Fibroblast of skin of scalp (primary cell): ENCODE data around the gene TUSC2. TPM values are rescaled to one million over a fixed set of nuclear protein-coding genes. Genes with fewer than 3 reads are reported as not detected.

Source experiments
- DNase-seq: peaks from one replicate; pipeline ENCODE4 v3.0.0-alpha.2; 2013
- polyA plus RNA-seq, 2 experiments: library from polyadenylated mRNA; unstranded; fragments of 120-200 nt; gene quantifications; one replicate each; pipeline ENCODE4 v1.2.1, GENCODE V29; 2013; ENCODE audit not compliant: insufficient read length in 2 of 2

TUSC2 gene, protein sequence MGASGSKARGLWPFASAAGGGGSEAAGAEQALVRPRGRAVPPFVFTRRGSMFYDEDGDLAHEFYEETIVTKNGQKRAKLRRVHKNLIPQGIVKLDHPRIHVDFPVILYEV
- polyA plus RNA-seq (2013, experiment 1 of 2; ENCODE audit: insufficient read length) = 15.3 TPM
- 16.8 TPM for polyA plus RNA-seq (2013, experiment 2 of 2; ENCODE audit: insufficient read length)

- DNase-seq = peak; percentile 95
These were observed at the start of gene TUSC2 for GRCh38 chr3:50327943-50328691. TSS of gene TUSC2 (minus strand) at chr3:50328223. CDS start at chr3:50328099, 124 bp downstream.

DNA sequence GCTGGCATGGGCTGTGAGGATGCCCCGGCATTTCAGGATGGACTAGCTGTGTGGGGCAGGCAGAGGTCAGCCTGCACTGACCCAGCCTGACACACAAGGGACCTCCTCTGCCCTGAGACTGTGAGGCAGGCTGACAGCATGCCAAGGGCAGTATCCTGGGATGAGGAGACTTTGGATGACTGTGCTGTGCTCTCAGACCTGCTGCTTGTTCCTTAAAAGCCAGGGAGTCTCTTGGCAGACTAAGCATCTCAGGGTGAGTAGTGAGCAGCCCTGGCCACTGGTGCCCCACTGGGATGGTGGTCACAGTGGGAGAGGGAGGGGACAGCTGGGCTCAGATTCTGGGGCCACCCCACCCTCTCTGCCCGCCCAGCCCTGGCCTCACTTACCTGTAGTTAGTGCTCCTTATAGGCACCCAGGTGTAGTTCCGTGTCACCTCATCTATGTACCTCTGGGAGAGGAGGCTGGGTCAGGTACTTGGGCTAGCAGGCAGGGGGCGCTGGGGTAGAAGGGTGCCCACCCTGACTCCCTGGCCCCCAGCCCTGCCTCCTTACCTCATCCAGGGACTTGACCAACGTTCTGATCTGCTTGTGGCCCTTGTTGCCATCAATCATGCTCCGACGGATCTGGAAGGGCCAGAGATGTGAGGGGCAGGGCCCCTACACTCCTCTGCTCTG is 47.4 kb upstream of the TUSC2 start:
- DNase-seq = no peak

GRCh38 chr3:50374363-50375257 is 46.6 kb upstream of the TUSC2 start:
- no peak for DNase-seq

DNA sequence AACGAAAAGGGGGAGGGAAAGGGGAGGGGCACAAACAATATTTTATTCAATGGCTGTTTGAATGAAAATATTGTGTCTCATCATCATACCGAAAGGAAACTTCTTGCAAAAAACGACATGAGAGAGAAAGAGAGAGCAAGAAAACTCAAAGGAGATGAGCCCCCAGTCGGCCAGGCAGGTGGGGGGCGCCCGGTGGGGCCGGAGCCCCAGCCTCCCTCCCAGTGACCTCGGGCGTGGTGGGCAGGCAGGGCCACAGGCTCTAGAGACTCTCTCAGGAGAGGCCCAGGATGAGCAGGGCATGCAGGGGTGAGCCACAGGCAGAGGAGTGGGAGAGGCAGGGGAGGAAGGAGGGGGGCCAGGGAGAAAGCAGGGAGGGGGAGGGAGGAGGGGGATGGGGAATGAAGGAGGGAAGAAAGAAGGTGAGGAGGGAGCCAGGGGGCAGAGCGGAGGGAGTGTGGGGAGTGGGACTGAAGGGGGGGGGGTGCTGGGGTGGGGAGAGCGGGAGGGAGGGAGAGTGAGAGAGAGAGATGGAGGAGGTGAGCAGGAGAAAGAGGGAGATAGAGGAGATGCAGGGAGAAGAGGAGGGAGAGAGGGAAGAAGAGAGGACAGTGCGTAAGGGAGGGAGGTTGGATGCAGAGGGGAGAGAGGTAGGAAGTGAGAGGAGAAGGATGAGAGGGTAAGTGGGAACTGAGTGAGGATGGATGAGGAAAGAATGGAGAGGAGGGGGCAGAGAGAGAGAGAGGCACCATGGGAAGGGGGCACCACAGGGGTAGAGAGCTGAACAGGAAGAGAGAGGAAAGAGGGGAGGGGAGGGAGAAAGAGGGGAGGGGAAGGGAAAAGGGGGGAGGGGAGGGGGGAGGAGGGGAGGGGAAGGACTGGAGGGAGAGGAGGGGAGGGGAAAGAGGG is 45.4 kb upstream of the TUSC2 start:
- no peak for DNase-seq

DNA sequence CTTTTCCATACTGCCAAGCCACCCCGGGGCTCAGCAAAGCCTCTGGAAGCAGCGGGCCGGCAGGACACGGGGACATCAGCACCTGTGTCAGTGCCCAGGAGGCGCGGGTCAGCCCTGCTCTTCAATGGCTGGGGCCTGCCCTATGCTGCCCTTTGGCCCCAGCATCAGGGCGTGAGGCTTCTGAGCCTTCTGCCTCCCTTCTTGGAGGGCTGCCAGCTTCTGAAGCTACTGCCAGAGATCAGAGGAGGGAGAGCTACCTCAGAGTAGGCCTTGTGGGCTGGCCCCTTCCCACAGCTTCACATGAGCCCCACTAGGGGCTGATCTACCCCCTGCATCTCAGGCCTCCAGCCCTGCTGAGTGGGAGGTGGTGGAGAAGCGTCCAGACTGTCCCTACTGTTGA is 44.3 kb upstream of the TUSC2 start:
- no peak for DNase-seq

DNA sequence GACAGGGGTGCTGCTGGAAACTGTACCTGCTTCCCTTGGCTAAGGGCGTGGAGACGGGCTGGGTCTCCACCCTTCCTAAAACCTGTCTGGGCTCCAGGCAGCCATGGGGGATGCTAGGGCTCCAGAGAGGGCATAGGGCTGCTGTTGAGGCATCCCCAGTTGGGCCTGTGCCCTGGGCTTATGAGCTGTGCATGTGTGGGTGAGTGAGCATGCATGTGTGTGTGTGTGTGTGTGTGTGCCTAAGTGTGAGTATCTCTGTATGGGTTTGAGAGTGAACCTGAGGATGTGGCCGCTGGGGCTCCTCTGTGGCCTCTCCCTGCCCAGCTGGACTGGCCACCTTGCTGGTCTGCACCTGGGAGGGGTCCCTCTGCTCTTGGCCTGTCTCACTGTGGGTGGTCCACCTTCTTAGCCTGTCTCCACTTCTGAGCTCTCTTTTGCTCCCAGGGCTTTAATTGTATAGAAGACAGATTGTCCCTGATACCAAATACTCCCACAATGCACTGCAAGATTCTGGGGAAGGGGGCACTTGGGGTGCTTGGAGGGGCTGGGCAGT is 43.2 kb upstream of the TUSC2 start:
- peak; percentile 12 for DNase-seq

DNA sequence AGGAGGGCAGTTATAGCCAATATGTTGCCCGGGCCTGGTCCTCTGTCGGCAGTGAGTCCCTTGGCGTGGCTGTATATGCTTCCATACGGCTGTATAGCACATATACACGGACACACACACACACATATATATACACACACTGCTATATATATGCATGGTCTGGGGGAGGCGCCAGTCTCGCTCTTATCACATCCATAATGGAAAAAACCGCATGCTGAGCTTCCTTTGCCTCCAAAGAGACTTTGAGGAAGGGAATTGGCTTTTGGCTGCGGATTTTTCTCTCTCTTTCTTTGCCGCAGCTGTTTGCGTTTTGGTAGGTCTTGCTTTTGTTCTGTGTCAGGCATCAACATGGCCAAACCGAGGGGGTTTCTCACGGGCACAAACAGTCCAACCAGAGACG is 42.6 kb upstream of the TUSC2 start:
- DNase-seq = peak; percentile 49

DNA sequence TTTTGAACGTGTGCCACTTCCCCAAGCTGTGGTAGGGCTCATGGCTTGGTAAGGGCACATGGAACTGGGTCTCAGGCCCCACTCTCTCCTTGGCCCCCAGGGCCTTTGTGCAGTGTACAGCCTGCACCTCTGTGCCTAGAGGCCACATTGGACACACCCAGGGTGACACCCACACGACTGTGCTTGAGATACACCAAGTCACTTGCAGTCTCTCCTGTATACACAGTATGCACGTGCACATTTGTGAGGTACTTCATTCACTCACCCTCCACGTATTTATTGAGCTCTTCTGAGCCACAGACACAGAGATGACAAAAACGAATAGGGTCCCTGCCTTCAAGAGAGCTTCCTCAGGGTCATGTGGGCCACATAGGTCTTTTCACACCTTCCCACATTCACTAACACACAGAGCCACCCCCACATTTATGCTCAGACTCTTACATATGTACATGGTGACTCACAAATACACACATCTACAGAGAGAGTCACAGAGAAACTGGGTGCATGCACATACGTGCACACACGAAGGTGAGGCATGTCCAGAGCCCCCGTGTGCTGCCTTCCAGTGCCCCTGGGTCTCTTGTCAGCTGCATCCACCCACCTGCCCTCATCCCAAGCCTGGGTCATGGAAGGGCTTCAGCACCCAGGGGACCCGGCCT is 41.1 kb upstream of the TUSC2 start:
- no peak for DNase-seq

- DNase-seq = no peak
These were observed 37.8 kb upstream of the TUSC2 start for GRCh38 chr3:50365842-50366220.

- peak; percentile 52 for DNase-seq
These were observed 37.2 kb upstream of the TUSC2 start for GRCh38 chr3:50365080-50365841.

DNA sequence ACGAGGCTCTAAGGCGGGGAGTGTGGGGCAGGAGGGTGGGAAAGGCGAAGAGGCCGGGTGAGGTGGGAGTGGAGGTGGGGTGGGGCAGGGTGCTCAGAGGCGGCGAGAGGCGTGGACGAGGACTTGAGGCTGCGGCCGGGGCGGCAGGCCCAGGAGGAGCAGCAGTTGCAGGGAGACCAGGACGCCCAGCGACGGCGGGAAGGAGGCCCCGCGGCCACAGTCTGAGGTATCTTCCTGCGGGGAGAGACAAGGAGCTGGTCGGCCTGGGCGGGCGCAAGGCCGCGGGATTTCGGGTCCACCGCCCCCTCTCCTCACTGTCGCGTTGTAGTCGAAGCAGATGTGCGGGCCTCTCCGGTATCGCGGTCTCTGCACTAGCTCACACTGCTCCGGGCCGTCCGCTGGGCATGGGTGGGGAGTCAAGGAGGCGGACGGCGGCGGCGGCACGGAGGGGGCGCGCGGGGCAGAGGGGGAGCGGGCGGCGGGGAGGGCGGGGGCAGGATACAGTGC is 36.6 kb upstream of the TUSC2 start:
- DNase-seq = peak; percentile 20

DNA sequence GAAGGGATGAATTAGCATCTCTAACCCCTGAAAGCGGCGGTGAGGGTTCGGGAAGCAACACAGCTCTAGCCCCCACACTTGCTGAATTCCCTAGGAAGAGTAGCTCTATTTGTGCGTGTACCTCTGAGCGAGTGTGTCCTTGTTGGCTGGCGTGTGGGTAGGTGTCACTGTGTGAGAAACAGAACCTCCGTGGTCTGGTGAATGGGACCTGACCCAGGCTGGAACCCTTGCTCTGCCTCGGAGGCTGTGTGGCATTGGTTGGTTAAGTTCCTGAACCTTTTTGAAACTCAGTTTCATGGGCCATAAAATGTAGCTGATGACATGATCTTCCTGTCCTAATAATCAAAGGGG is 31.7 kb upstream of the TUSC2 start:
- DNase-seq = no peak

DNA sequence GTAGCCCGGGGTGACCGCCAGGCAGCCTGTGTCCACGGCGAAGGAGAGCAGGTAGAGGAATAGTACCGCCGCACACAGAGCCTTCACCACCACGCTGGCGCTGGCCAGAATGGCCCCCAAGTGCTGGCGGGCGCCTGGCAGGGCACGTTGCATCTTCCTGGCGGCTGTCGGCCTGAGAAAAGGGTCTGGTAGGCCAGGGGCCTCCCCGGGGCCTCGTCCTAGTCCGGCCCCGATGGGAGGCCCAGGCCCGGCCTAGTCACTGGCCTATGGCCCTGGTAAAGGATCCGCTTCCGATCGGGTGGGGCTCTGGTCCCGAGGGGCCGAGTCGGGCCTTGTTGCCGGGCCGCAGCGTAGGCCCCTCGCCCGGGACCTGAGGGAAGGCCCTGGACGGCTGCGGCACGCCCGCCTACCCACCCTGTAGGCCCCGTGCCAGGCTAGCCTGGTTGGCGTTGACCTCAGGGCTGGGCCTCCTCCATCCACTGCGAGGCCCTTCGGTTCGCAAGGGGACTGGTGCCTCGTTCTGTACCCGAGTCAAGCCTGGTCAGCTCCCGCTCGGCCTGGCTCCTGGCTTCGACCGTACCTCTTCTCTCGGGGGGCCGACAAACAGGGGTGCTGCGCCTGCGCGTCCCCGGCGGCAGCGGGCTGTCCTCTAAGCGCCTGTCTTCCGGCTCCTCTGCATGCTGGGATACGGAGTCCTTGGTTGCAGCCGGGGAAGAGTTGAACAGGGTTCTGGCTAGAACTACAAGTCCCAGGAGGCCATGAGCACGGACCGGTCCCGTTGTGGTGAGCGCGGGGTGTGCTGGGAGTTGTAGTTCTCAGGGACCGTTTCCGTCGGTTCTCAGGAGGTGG is 31.1 kb upstream of the TUSC2 start, which contains the start of gene TMEM115:
Gene TMEM115 (minus strand): TSS at position 611 of the 849 bp plus-strand sequence. CDS start 458 bp downstream, at position 153.
- peak; percentile 99 for DNase-seq

GRCh38 chr3:50358355-50358910 is 30.4 kb upstream of the TUSC2 start:
- DNase-seq = no peak

DNA sequence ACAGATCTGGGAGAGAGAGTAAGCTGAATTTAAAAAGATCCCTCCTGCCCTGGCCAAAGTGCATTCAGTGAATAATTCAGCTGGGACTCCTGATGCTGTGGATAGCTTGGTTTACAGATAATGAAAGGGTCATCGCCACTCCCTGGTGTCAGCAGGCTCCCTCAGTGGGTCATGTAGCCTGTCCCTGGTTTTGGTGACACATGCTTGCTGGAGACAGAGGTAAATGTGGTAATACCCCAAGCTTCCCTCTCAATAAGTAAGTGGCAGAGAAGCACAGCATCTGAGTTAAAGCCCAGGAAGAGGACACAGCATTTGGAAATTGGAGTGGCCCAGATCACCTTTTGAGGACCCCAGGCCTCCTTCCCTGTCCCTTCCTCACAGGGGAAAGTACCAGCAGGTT is 29.5 kb upstream of the TUSC2 start:
- DNase-seq = no peak

- DNase-seq = no peak
These were observed 28.5 kb upstream of the TUSC2 start for GRCh38 chr3:50356553-50356952.

DNA sequence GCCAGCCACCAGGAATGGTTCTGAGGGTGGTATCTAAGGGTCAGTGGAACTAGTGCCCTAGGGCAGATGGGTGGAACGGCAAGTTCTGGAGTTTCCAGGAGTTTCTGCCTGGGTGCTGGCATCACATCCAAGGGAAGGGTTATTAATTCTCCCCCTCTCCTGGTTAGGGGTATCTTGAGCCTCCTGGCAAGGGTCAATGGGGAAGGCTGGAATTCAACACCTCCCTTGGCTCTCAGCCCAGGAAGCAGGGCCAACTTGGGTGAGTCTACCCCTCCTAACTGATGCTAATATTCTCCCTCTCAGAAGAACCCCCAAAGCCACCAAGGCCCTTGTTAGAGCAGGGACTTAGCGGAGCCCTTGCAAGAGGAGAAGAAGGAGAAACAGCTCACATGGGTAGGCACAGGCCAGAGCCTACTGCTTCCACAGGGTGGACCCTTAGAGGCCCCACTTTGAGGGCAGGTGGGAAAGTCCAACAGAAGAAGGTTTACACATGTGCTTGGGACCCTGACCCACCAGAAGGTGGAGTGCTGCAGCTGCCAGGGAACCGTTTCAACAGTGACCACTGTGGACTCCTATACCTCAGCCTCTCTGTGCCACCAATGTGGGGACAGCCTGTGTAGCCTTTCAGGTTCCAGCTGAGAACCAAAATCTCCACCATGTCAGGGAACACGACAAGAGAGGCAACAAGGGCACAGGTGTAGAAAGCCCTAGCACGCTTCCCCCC is 28.0 kb upstream of the TUSC2 start:
- no peak for DNase-seq

DNA sequence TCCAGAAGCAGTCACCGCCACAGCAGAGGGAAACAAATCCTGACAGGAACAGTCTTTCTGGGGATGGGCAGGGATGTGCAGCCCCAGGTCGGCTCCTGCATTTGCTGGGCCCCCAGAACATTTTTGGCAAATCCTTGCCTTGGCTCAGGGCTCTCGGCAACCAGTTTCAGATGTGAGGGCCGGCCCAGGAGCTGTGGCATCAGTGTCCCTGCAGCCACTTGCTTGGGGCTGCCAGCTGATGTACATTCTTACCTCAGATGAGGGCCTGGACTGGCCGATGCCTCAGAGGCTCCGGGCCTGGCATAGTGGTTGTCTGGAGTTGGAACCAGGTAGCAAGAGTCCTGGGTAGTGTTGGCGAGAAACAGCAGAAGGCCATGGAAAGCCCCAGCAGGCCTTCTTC is 26.8 kb upstream of the TUSC2 start:
- DNase-seq = no peak
